Measurements from ENCODE around the gene LRRTM4. TPM values are rescaled to one million over a fixed set of nuclear protein-coding genes. Genes with fewer than 3 reads are reported as not detected.

Gene LRRTM4
- polyA plus RNA-seq, 1 donor from 2014 or later, result 37.1 TPM

GRCh38 chr2:77469106-77469505 is 53.1 kb downstream of the LRRTM4 start (continued):
- no peak for TF ChIP-seq CTCF (IDR thresholded peaks at IDR 0.05; ENCODE audit: poor library complexity, severe bottlenecking)

GRCh38 chr2:77459840-77460239 is 62.3 kb downstream of the LRRTM4 start:
- no peak overlapping the region for H2AFZ ChIP-seq (ENCODE audit: low read depth, low read length)
- TF ChIP-seq EP300 (conservative IDR thresholded peaks at IDR 0.05; ENCODE audit: poor library complexity, severe bottlenecking), result no peak
- no peak for TF ChIP-seq RAD21 (conservative IDR thresholded peaks at IDR 0.05)
- TF ChIP-seq POLR2AphosphoS5 (IDR thresholded peaks at IDR 0.05), result peak; percentile 7
- TF ChIP-seq MXI1 (conservative IDR thresholded peaks at IDR 0.05; ENCODE audit: poor library complexity, severe bottlenecking), result no peak
- no peaks in the 10 kb centered on the region for H3K36me3 ChIP-seq (ENCODE audit: insufficient read depth, low read length)
- peaks cover 4% of the 10 kb centered on the region for H3K79me2 ChIP-seq (replicated peaks; ENCODE audit: insufficient read depth, low read length)
- no peaks in the 10 kb centered on the region for H4K20me1 ChIP-seq (ENCODE audit: insufficient read depth)
- no peaks in the 10 kb centered on the region for H3K27me3 ChIP-seq (ENCODE audit: insufficient read depth, low read depth, low read length)
- no peak overlapping the region for H3K9ac ChIP-seq (ENCODE audit: low read length)
- H3F3A ChIP-seq (ENCODE audit: insufficient read depth, low read length, poor library complexity, severe bottlenecking), result no peaks in the 10 kb centered on the region
- no peaks in the 10 kb centered on the region for H3K9me2 ChIP-seq (ENCODE audit: insufficient read depth, low read length)
- peak overlapping the region; percentile 29 for H3K4me3 ChIP-seq (ENCODE audit: low read length)
- H3K27ac ChIP-seq (ENCODE audit: low read length), result peak overlapping the region; percentile 4
- peak overlapping the region; percentile 7 for H3K4me2 ChIP-seq (ENCODE audit: low read length)
- H3K9me3 ChIP-seq (ENCODE audit: low read length), result no peaks in the 10 kb centered on the region

GRCh38 chr2:77458216-77458615 is 64.0 kb downstream of the LRRTM4 start:
- Histone ChIP-seq H3K4me2 (ENCODE audit: low read length) (no peak overlapping the region), H3F3A (ENCODE audit: insufficient read depth, low read length, poor library complexity, severe bottlenecking) (no peaks in the 10 kb centered on the region), H3K9me3 (ENCODE audit: low read length) (no peaks in the 10 kb centered on the region), H3K9me2 (ENCODE audit: insufficient read depth, low read length) (no peaks in the 10 kb centered on the region), H2AFZ (ENCODE audit: low read depth, low read length) (no peak overlapping the region), H3K9ac (ENCODE audit: low read length) (no peak overlapping the region), H3K79me2 (replicated peaks; ENCODE audit: insufficient read depth, low read length) (no peaks in the 10 kb centered on the region), H3K4me3 (ENCODE audit: low read length) (no peak overlapping the region), H3K27me3 (ENCODE audit: insufficient read depth, low read depth, low read length) (no peaks in the 10 kb centered on the region), H3K36me3 (ENCODE audit: insufficient read depth, low read length) (no peaks in the 10 kb centered on the region), H3K27ac (ENCODE audit: low read length) (no peak overlapping the region), H4K20me1 (ENCODE audit: insufficient read depth) (no peaks in the 10 kb centered on the region)
- TF ChIP-seq MXI1 (conservative IDR thresholded peaks at IDR 0.05; ENCODE audit: poor library complexity, severe bottlenecking) (no peak), POLR2AphosphoS5 (IDR thresholded peaks at IDR 0.05) (no peak), EP300 (conservative IDR thresholded peaks at IDR 0.05; ENCODE audit: poor library complexity, severe bottlenecking) (no peak), TAF1 (IDR thresholded peaks at IDR 0.05; ENCODE audit: low read depth) (no peak), SMC3 (conservative IDR thresholded peaks at IDR 0.05; ENCODE audit: poor library complexity) (no peak), RAD21 (conservative IDR thresholded peaks at IDR 0.05) (no peak), REST (IDR thresholded peaks at IDR 0.05; ENCODE audit: borderline replicate concordance) (no peak), CTCF (IDR thresholded peaks at IDR 0.05; ENCODE audit: poor library complexity, severe bottlenecking) (no peak), EZH2 (IDR thresholded peaks at IDR 0.05; ENCODE audit: borderline replicate concordance, insufficient read depth, low read length, poor library complexity, severe bottlenecking) (no peak)
